BE2C (cell line): ENCODE results near the gene LIPE.

ENCODE experiments used
- DNase-seq: peaks from one replicate; pipeline ENCODE4 v3.0.0-alpha.2; 2020
- H3K27me3 ChIP-seq: fragments of 250-450 bp; sonication (Bioruptor Pico); 2 replicates; pipeline ENCODE4 v1.5.1; 2020; ENCODE audit warnings: mild to moderate bottlenecking
- H3K36me3 ChIP-seq: fragments of 250-450 bp; sonication (Bioruptor Pico); 2 replicates; pipeline ENCODE4 v1.5.1; 2020; ENCODE audit warnings: mild to moderate bottlenecking
- H3K4me1 ChIP-seq: fragments of 250-450 bp; sonication (Bioruptor Pico); 2 replicates; pipeline ENCODE4 v1.5.1; 2020
- H3K4me3 ChIP-seq: 2 replicates; pipeline ENCODE4 v1.5.1; 2011; ENCODE audit warnings: low read depth, low read length
- H3K9me3 ChIP-seq: fragments of 250-450 bp; sonication (Bioruptor Pico); 2 replicates; pipeline ENCODE4 v1.5.1; 2020
- CTCF ChIP-seq: IDR thresholded peaks from 2 replicates; pipeline ENCODE4 v1.5.1; 2012; ENCODE audit warnings: mild to moderate bottlenecking, low read depth, low read length

Gene LIPE

GRCh38 chr19:42406111-42406510, 21.1 kb downstream of the LIPE start:
- no peak for DNase-seq
- H3K36me3 ChIP-seq, result no peaks in the 10 kb centered on the region
- H3K4me3 ChIP-seq, result no peak overlapping the region
- TF ChIP-seq CTCF, result no peak
- no peaks in the 10 kb centered on the region for H3K27me3 ChIP-seq
- H3K4me1 ChIP-seq, result no peaks in the 10 kb centered on the region; the same call in 1 of the 2 replicates
- no peaks in the 10 kb centered on the region for H3K9me3 ChIP-seq

GRCh38 chr19:42403586-42403985, 23.6 kb downstream of the LIPE start:
- DNase-seq, result no peak
- Histone ChIP-seq H3K4me3 (no peak overlapping the region), H3K9me3 (no peaks in the 10 kb centered on the region), H3K27me3 (no peaks in the 10 kb centered on the region), H3K4me1 (no peaks in the 10 kb centered on the region; the same call in 1 of the 2 replicates), H3K36me3 (no peaks in the 10 kb centered on the region)
- TF ChIP-seq CTCF, result no peak

GRCh38 chr19:42402376-42403116, 24.6 kb downstream of the LIPE start:
- TF ChIP-seq CTCF, result no peak
- DNase-seq, result no peak
- H3K4me3 ChIP-seq, result peak overlapping the region; percentile 58
- no peaks in the 10 kb centered on the region; the same call in 1 of the 2 replicates for H3K4me1 ChIP-seq
- no peaks in the 10 kb centered on the region for H3K27me3 ChIP-seq
- H3K36me3 ChIP-seq, result no peaks in the 10 kb centered on the region
- no peaks in the 10 kb centered on the region for H3K9me3 ChIP-seq

- TF ChIP-seq CTCF, result peak; percentile 87
- Histone ChIP-seq H3K9me3 (no peaks in the 10 kb centered on the region), H3K27me3 (no peaks in the 10 kb centered on the region), H3K4me3 (peak overlapping the region; percentile 58), H3K36me3 (no peaks in the 10 kb centered on the region), H3K4me1 (no peaks in the 10 kb centered on the region; the same call in 1 of the 2 replicates)
- peak; percentile 88 for DNase-seq
These were observed 25.6 kb downstream of the LIPE start for GRCh38 chr19:42401365-42402303.

GRCh38 chr19:42400404-42400803, 26.8 kb downstream of the LIPE start:
- Histone ChIP-seq H3K4me1 (peaks cover 6% of the 10 kb centered on the region), H3K4me3 (no peak overlapping the region), H3K36me3 (no peaks in the 10 kb centered on the region), H3K9me3 (no peaks in the 10 kb centered on the region), H3K27me3 (no peaks in the 10 kb centered on the region)
- no peak for TF ChIP-seq CTCF
- DNase-seq, result no peak
